Skeletal muscle tissue (tissue), 4 donors: ENCODE measurements around the gene ADGRD1. TPM values are rescaled to one million over a fixed set of nuclear protein-coding genes. Genes with fewer than 3 reads are reported as not detected.

ENCODE experiments used
- H3K27ac ChIP-seq: one replicate; pipeline ENCODE4 v1.7.0; 2013; ENCODE audit warnings: mild to moderate bottlenecking, low read depth, low read length, inconsistent platforms
- H3K27me3 ChIP-seq, 3 donors: one replicate each; pipeline ENCODE4 v1.7.0; 2013; ENCODE audit warnings: low read length in 3 of 3; ENCODE audit not compliant: control insufficient read depth in 3 of 3, insufficient read depth in 3 of 3
- H3K36me3 ChIP-seq, 3 donors: one replicate each; pipeline ENCODE4 v1.7.0; 2013; ENCODE audit warnings: low read length in 3 of 3; ENCODE audit not compliant: control insufficient read depth in 3 of 3, insufficient read depth in 3 of 3
- H3K4me1 ChIP-seq, 3 donors: one replicate each; pipeline ENCODE4 v1.7.0; 2013; ENCODE audit warnings: low read length in 3 of 3, mild to moderate bottlenecking in 3 of 3; ENCODE audit not compliant: control insufficient read depth in 3 of 3, insufficient read depth in 3 of 3
- H3K4me3 ChIP-seq, 3 donors: one replicate each; pipeline ENCODE4 v1.7.0; 2013; ENCODE audit warnings: low read length in 3 of 3
- H3K9ac ChIP-seq, 3 donors: one replicate each; pipeline ENCODE4 v1.7.0; 2013; ENCODE audit warnings: low read length in 3 of 3, mild to moderate bottlenecking in 3 of 3, moderate library complexity in 2 of 3, low read depth in 1 of 3
- H3K9me3 ChIP-seq, 3 donors: one replicate each; pipeline ENCODE4 v1.7.0; 2013; ENCODE audit warnings: low read length in 3 of 3; ENCODE audit not compliant: control insufficient read depth in 3 of 3
- total RNA-seq: library from RNA; depleted of rRNA; stranded (reverse); fragments of >200 nt; gene quantifications from one replicate; pipeline ENCODE4 v1.2.3, GENCODE V29; 2014
- donor health status: Osteomylitis.

Gene ADGRD1
- total RNA-seq, 1 donor from 2014 or later = 7.8 TPM

DNA sequence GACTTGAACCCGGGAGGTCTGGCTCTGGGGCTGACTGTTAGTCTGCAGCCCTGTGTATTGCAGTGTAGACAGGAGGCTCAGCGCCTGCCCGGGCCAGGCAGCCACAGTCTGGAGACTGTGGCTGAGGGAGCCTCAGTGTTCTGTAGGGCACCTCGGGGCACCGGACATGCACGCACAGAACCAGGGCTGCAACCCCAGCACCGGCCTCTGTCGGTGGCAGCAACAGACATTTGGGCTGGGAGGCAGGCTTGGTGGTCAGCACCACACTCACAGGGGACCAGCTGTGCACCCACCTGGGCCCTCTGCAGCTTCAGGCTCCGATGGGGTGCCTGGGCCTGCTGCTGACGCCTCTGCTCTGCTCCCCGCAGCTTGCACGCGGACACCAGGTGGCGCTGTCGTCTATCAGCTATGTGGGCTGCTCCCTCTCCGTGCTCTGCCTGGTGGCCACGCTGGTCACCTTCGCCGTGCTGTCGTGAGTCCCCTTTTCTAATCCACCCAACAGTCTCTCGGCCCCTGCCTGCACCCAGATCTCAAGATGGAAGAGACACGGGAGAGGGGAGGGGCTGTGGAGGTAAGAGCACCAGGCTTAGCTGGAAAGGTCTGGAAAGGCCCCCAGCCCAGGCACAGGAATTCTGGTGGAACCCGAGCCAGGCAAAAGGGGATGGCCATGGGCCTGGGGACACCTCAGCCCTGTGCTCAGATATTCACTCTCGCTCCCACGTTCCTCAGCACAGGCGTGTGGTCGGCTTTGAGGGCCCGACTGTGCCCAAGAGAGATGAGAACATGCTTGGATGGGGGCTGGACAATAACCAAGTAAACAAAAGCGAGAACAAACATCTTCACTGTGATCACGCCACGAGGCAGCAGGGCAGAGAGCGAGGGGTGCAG lies 151.0 kb downstream of the ADGRD1 start:
- Histone ChIP-seq H3K9ac (peak overlapping the region in 1 of 3 donors; percentile 40), H3K9me3 (no peaks in the 10 kb centered on the region), H3K36me3 (no peaks in the 10 kb centered on the region), H3K27me3 (peaks cover 0 to 13% (median 0%) of the 10 kb centered on the region in 3 donors), H3K27ac (no peak overlapping the region), H3K4me1 (peaks cover 0 to 8% (median 6%) of the 10 kb centered on the region in 3 donors), H3K4me3 (peak overlapping the region in 1 of 3 donors; percentile 29)

GRCh38 chr12:131105351-131105735 lies 151.6 kb downstream of the ADGRD1 start:
- Histone ChIP-seq H3K9me3 (no peaks in the 10 kb centered on the region), H3K27me3 (peaks cover 0 to 13% (median 0%) of the 10 kb centered on the region in 3 donors), H3K9ac (no peak overlapping the region), H3K4me1 (peaks cover 0 to 8% (median 6%) of the 10 kb centered on the region in 3 donors), H3K4me3 (no peak overlapping the region), H3K27ac (no peak overlapping the region), H3K36me3 (no peaks in the 10 kb centered on the region)

DNA sequence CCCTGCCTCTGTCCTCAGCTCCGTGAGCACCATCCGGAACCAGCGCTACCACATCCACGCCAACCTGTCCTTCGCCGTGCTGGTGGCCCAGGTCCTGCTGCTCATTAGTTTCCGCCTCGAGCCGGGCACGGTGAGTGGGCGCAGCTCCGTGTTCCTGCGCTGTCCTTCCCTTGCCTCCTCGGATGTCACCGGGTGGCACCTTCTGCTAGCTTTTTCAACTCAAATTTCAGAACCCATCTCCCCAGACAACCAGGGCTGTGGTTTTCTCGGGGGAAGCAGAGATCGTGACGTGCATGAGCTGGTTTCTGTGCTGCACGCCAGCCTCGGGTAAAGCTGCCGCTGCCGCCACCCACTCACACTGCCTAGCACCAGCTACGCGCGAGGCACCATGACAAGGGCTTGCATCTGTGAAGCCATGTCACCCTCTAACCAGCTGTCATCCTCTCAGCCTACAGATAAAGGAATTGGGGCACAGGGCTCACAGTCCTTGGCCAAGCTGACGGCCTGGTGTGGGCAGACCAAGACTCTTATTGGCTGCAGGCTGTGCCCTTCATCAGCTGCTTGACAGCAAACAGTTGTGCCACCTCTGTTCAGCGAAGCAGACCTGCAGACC lies 152.1 kb downstream of the ADGRD1 start:
- Histone ChIP-seq H3K27ac (no peak overlapping the region), H3K9ac (no peak overlapping the region), H3K27me3 (peaks cover 0 to 13% (median 0%) of the 10 kb centered on the region in 3 donors), H3K36me3 (no peaks in the 10 kb centered on the region), H3K4me3 (no peak overlapping the region), H3K9me3 (no peaks in the 10 kb centered on the region), H3K4me1 (peaks cover 0 to 8% (median 6%) of the 10 kb centered on the region in 3 donors)

- Histone ChIP-seq H3K4me1 (peaks cover 0 to 8% (median 6%) of the 10 kb centered on the region in 3 donors), H3K4me3 (no peak overlapping the region), H3K27me3 (peaks cover 0 to 13% (median 0%) of the 10 kb centered on the region in 3 donors), H3K9me3 (no peaks in the 10 kb centered on the region), H3K36me3 (no peaks in the 10 kb centered on the region), H3K9ac (no peak overlapping the region), H3K27ac (no peak overlapping the region)
Measured at GRCh38 chr12:131106349-131106941, 152.7 kb downstream of the ADGRD1 start.

DNA sequence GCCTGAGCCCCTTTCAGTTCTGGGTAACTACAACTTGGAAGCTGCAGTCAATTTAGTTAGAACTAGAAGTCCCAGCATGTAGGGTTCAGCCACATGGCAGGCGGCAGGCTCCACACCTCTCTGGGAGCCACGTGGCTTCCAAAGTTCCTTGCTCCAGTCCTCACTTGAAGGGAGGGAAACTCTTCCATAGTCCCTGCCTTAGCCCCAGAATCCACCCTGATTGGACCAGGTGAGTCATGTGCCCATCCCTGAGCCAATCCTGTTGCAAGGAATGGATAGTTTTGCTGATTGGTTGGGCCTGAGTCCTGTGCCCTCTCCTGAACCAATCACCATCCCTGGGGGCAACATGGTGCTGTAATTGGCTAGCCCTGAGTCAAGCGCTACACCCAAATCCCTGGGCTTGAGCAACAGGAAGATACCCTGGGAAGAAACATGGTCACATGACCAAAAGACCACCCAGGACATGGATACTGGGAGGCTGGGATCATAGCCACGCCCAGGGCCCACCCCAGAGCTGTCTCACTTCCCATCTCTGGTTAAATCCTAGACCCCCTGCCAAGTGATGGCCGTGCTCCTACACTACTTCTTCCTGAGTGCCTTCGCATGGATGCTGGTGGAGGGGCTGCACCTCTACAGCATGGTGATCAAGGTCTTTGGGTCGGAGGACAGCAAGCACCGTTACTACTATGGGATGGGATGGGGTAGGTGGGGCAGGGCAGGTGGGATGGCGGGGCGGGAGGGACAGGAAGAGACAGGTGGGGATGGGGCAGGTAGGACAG lies 154.7 kb downstream of the ADGRD1 start:
- Histone ChIP-seq H3K4me3 (no peak overlapping the region), H3K27ac (no peak overlapping the region), H3K9ac (no peak overlapping the region), H3K27me3 (peaks cover 0 to 13% (median 0%) of the 10 kb centered on the region in 3 donors), H3K9me3 (no peaks in the 10 kb centered on the region), H3K36me3 (no peaks in the 10 kb centered on the region), H3K4me1 (peaks cover 0 to 8% (median 6%) of the 10 kb centered on the region in 3 donors)

DNA sequence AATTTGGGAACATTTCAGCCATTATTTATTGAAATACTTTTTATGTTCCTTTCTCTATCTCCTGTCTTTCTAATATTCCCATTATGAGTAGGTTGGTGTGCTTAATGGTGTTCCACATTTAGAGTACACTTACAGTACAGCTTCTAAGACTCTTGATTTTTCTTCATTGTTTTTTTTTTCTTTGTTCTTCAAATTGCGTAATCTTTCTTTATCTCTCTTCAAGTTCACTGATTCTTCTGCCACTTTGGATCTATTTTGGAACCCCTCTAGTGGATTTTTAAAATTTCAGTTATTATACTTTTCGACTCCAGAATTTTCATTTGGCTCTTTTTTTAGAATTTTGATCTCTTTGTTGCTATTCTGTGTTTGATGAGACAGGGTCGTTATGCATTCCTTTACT lies 157.7 kb downstream of the ADGRD1 start:
- peaks cover under 1 to 8% (median under 1%) of the 10 kb centered on the region in 3 donors for H3K4me1 ChIP-seq
- no peak overlapping the region for H3K4me3 ChIP-seq
- H3K9ac ChIP-seq = no peak overlapping the region
- H3K27ac ChIP-seq = no peak overlapping the region
- H3K27me3 ChIP-seq = peaks cover 0 to 4% (median 0%) of the 10 kb centered on the region in 3 donors
- H3K9me3 ChIP-seq = no peaks in the 10 kb centered on the region
- H3K36me3 ChIP-seq = no peaks in the 10 kb centered on the region

- H3K9ac ChIP-seq = no peak overlapping the region
- no peak overlapping the region for H3K27ac ChIP-seq
- no peak overlapping the region for H3K4me3 ChIP-seq
- peaks cover 3 to 13% (median 5%) of the 10 kb centered on the region in 3 donors for H3K4me1 ChIP-seq
- no peaks in the 10 kb centered on the region for H3K27me3 ChIP-seq
- no peaks in the 10 kb centered on the region for H3K36me3 ChIP-seq
- H3K9me3 ChIP-seq = no peaks in the 10 kb centered on the region
Measured at GRCh38 chr12:131112021-131112420, 158.3 kb downstream of the ADGRD1 start.

DNA sequence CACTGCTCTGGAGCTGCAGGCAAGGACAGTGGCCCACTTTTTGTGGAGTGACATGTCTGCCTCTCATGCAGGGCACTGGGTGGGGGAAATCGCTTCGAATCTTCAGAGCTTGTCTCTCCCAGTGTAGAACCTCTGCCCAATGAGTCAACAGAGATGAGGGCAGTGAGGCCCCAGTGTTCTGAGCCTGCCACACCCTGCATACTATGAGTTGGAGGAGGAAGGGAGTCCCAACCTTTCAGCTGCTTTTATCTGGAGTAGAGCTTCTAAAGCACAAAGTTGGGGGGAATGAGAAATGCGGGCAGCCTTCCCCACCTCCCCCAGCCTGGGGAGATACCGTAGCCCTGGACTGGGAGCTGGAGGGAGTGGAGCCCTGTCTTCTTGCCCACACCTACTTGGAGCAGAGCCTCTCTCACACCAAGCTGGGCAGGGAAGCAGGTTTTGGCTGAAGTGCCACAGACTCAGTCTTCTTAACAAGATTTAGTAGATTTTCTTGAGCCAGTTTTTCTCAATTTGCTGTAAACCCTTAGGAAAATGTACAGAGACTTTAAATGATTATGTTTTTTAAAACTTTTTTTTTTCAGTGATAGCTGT lies 159.1 kb downstream of the ADGRD1 start:
- Histone ChIP-seq H3K27me3 (no peaks in the 10 kb centered on the region), H3K27ac (no peak overlapping the region), H3K4me3 (no peak overlapping the region), H3K9ac (no peak overlapping the region), H3K9me3 (no peaks in the 10 kb centered on the region), H3K36me3 (no peaks in the 10 kb centered on the region), H3K4me1 (peaks cover 3 to 13% (median 5%) of the 10 kb centered on the region in 3 donors)

- H3K27ac ChIP-seq = no peak overlapping the region
- no peaks in the 10 kb centered on the region for H3K36me3 ChIP-seq
- no peak overlapping the region for H3K4me3 ChIP-seq
- peaks cover 3 to 13% (median 5%) of the 10 kb centered on the region in 3 donors for H3K4me1 ChIP-seq
- H3K27me3 ChIP-seq = no peaks in the 10 kb centered on the region
- H3K9me3 ChIP-seq = no peaks in the 10 kb centered on the region
- no peak overlapping the region for H3K9ac ChIP-seq
Measured at GRCh38 chr12:131113568-131114270, 160.0 kb downstream of the ADGRD1 start.
